Lower leg skin (tissue), 4 donors: Measurements from ENCODE around the gene C16orf96. TPM values are rescaled to one million over a fixed set of nuclear protein-coding genes. Genes with fewer than 3 reads are reported as not detected.

Experiments
- DNase-seq, 2 donors: peaks; one replicate each; pipeline ENCODE4 v3.0.0-alpha.2; 2019; ENCODE audit warnings: low spot score in 2 of 2
- H3K4me3 ChIP-seq: fragments of 200-600 bp; sonication (generic); 2 replicates; pipeline ENCODE4 v1.5.1; 2017; ENCODE audit warnings: mild to moderate bottlenecking, low read depth; ENCODE audit not compliant: poor library complexity, severe bottlenecking
- CTCF ChIP-seq, 3 donors: fragments of 450-650 bp; IDR thresholded peaks; one replicate each; pipeline ENCODE4 v1.5.1; 2016; ENCODE audit warnings: antibody characterized with exemption in 3 of 3, mild to moderate bottlenecking in 3 of 3, moderate library complexity in 2 of 3
- POLR2A ChIP-seq, 2 donors: fragments of 450-650 bp; IDR thresholded peaks; one replicate each; pipeline ENCODE4 v1.6.1; 2016 to 2017; ENCODE audit warnings: antibody characterized with exemption in 2 of 2, mild to moderate bottlenecking in 1 of 2, moderate library complexity in 1 of 2
- WGBS, 2 donors: methylation state at CpG; one replicate each; pipeline ENCODE4 v1.1.5; 2018; 5-methylcytosine and 5-hydroxymethylcytosine counted together
- intact Hi-C: fragments of 100-400 bp; cut with DNase I; formaldehyde crosslinking; loops from one replicate; pipeline ENCODE4 v1.15.0; 2023; ENCODE audit warnings: low total_unique reads
- total RNA-seq, 4 donors: library from RNA; depleted of rRNA; stranded (reverse); fragments of >200 nt; gene quantifications; one replicate each; pipeline ENCODE4 v1.1.0, GENCODE V29; 2016

Gene C16orf96
- total RNA-seq, 4 donors from 2014 or later = 0.08 to 0.49 (median 0.29) TPM

- no peak overlapping the region for H3K4me3 ChIP-seq
- intact Hi-C loops = no loop called here
- DNase-seq = no peak
- TF ChIP-seq CTCF (IDR thresholded peaks at IDR 0.05) = no peak
- no peak for TF ChIP-seq POLR2A (IDR thresholded peaks at IDR 0.05)
- whole genome bisulfite sequencing, 2 donors = 85 to 88% methylated on average over 8 of the region's 8 CpGs
These were observed 11.7 kb upstream of the C16orf96 start for GRCh38 chr16:4544473-4544872.

GRCh38 chr16:4548124-4548523, 8.0 kb upstream of the C16orf96 start:
- H3K4me3 ChIP-seq = no peak overlapping the region
- WGBS, 2 donors = 82% methylated on average over 13 of the region's 13 CpGs
- intact Hi-C loops = loop anchor here (5.0 kb wide), 1 partner anchor 41 kb away; no protein-coding TSS in a partner anchor
- no peak for DNase-seq
- TF ChIP-seq POLR2A (IDR thresholded peaks at IDR 0.05) (no peak), CTCF (IDR thresholded peaks at IDR 0.05) (no peak)

GRCh38 chr16:4550591-4550990, 5.5 kb upstream of the C16orf96 start:
- TF ChIP-seq CTCF (IDR thresholded peaks at IDR 0.05) = no peak
- no peak for TF ChIP-seq POLR2A (IDR thresholded peaks at IDR 0.05)
- intact Hi-C loops = no loop called here
- H3K4me3 ChIP-seq = no peak overlapping the region
- no peak for DNase-seq
- WGBS, 2 donors = 30 to 31% methylated on average over 4 of the region's 4 CpGs

GRCh38 chr16:4552541-4552940, 3.6 kb upstream of the C16orf96 start:
- no peak overlapping the region for H3K4me3 ChIP-seq
- WGBS, 2 donors = 42 to 52% methylated on average over 3 of the region's 3 CpGs
- TF ChIP-seq CTCF (IDR thresholded peaks at IDR 0.05) = no peak
- TF ChIP-seq POLR2A (IDR thresholded peaks at IDR 0.05) = no peak
- intact Hi-C loops = no loop called here
- DNase-seq = no peak

GRCh38 chr16:4556580-4556979, 440 bp downstream of the C16orf96 start:
- no peak for DNase-seq
- 88 to 92% methylated on average over 14 of the region's 14 CpGs for whole genome bisulfite sequencing, 2 donors
- TF ChIP-seq CTCF (IDR thresholded peaks at IDR 0.05) (no peak), POLR2A (IDR thresholded peaks at IDR 0.05) (no peak)
- intact Hi-C loops = no loop called here
- no peak overlapping the region for H3K4me3 ChIP-seq

- DNase-seq = no peak
- 76 to 77% methylated on average over 10 of the region's 10 CpGs for WGBS, 2 donors
- intact Hi-C loops = no loop called here
- TF ChIP-seq POLR2A (IDR thresholded peaks at IDR 0.05) (no peak), CTCF (IDR thresholded peaks at IDR 0.05) (no peak)
- H3K4me3 ChIP-seq = no peak overlapping the region
These were observed 1.8 kb downstream of the C16orf96 start for GRCh38 chr16:4557973-4558372.
